Liver (tissue), 9 donors: ENCODE data around the gene STN1. TPM values are rescaled to one million over a fixed set of nuclear protein-coding genes. Genes with fewer than 3 reads are reported as not detected.
A peak's percentile ranks its signal among the peaks of the same experiment; 100 is the strongest.

ENCODE experiments used
- DNase-seq: peaks from one replicate; pipeline ENCODE4 v3.0.0-alpha.2; 2017; ENCODE audit warnings: low spot score
- H3K27ac ChIP-seq, 2 donors: one replicate each; pipeline ENCODE4 v1.7.0; 2013; ENCODE audit warnings: inconsistent platforms in 2 of 2, low read length in 2 of 2, control low read depth in 1 of 2, low read depth in 1 of 2, mild to moderate bottlenecking in 1 of 2
- H3K27me3 ChIP-seq, 4 donors: one replicate each; pipeline versions ENCODE4 v1.6.1 to v1.7.0; 2013; ENCODE audit warnings: low read length in 3 of 4, inconsistent platforms in 1 of 4, mild to moderate bottlenecking in 1 of 4, moderate library complexity in 1 of 4; ENCODE audit not compliant: control insufficient read depth in 4 of 4, insufficient read depth in 4 of 4
- H3K36me3 ChIP-seq, 4 donors: one replicate each; pipeline versions ENCODE4 v1.6.1 to v1.7.0; 2013; ENCODE audit warnings: low read length in 3 of 4, mild to moderate bottlenecking in 3 of 4, low read depth in 1 of 4, moderate library complexity in 1 of 4; ENCODE audit not compliant: control insufficient read depth in 4 of 4, insufficient read depth in 3 of 4
- H3K4me1 ChIP-seq, 4 donors: one replicate each; pipeline versions ENCODE4 v1.6.1 to v1.7.0; 2013; ENCODE audit warnings: low read length in 3 of 4, mild to moderate bottlenecking in 3 of 4, moderate library complexity in 1 of 4; ENCODE audit not compliant: control insufficient read depth in 4 of 4, insufficient read depth in 4 of 4
- H3K4me3 ChIP-seq, 3 donors: one replicate each; pipeline versions ENCODE4 v1.6.1 to v1.7.0; 2013; ENCODE audit warnings: low read length in 3 of 3, control low read depth in 1 of 3, low read depth in 1 of 3, mild to moderate bottlenecking in 1 of 3
- H3K9ac ChIP-seq, 2 donors: one replicate each; pipeline ENCODE4 v1.7.0; 2013; ENCODE audit warnings: low read length in 2 of 2, mild to moderate bottlenecking in 2 of 2, moderate library complexity in 2 of 2, control low read depth in 1 of 2, low read depth in 1 of 2
- H3K9me3 ChIP-seq, 4 donors: one replicate each; pipeline versions ENCODE4 v1.6.1 to v1.7.0; 2013; ENCODE audit warnings: low read length in 3 of 4; ENCODE audit not compliant: control insufficient read depth in 4 of 4
- CTCF ChIP-seq: fragments of 150-350 bp; IDR thresholded peaks from 2 replicates; pipeline ENCODE4 v1.5.1; 2017; ENCODE audit warnings: improper control_type of control experiment, low read depth, low read length; ENCODE audit not compliant: missing input control
- EGR1 ChIP-seq, 2 donors: IDR thresholded peaks; 2 replicates each; pipeline ENCODE4 v1.6.1; 2016 to 2018; ENCODE audit warnings: antibody characterized with exemption in 2 of 2, low read depth in 2 of 2
- FOXA1 ChIP-seq: IDR thresholded peaks from 2 replicates; pipeline ENCODE4 v1.6.1; 2016; ENCODE audit warnings: antibody characterized with exemption
- FOXA2 ChIP-seq: IDR thresholded peaks from 2 replicates; pipeline ENCODE4 v1.6.1; 2016; ENCODE audit warnings: antibody characterized with exemption
- GABPA ChIP-seq, 2 donors: IDR thresholded peaks in 1 of 2; conservative IDR thresholded peaks in 1 of 2; 2 replicates each; pipeline ENCODE4 v1.6.1; 2016; ENCODE audit warnings: antibody characterized with exemption in 2 of 2, mild to moderate bottlenecking in 1 of 2, moderate library complexity in 1 of 2
- HNF4A ChIP-seq, 2 donors: conservative IDR thresholded peaks; 2 replicates each; pipeline ENCODE4 v1.6.1; 2016; ENCODE audit warnings: antibody characterized with exemption in 2 of 2, mild to moderate bottlenecking in 2 of 2
- HNF4G ChIP-seq: IDR thresholded peaks from 2 replicates; pipeline ENCODE4 v1.6.1; 2016; ENCODE audit warnings: antibody characterized with exemption
- JUND ChIP-seq, 2 donors: IDR thresholded peaks; 2 replicates each; pipeline ENCODE4 v1.6.1; 2016; ENCODE audit warnings: antibody characterized with exemption in 2 of 2
- NR2F2 ChIP-seq: IDR thresholded peaks from 2 replicates; pipeline ENCODE4 v1.6.1; 2016; ENCODE audit warnings: antibody characterized with exemption
- RAD21 ChIP-seq, 2 donors: IDR thresholded peaks; 2 replicates each; pipeline ENCODE4 v1.6.1; 2016; ENCODE audit warnings: antibody characterized with exemption in 2 of 2, mild to moderate bottlenecking in 2 of 2
- REST ChIP-seq: IDR thresholded peaks from 2 replicates; pipeline ENCODE4 v1.6.1; 2016; ENCODE audit warnings: antibody characterized with exemption, mild to moderate bottlenecking
- RXRA ChIP-seq, 2 donors: IDR thresholded peaks; 2 replicates each; pipeline ENCODE4 v1.6.1; 2017 to 2018; ENCODE audit warnings: antibody characterized with exemption in 2 of 2, mild to moderate bottlenecking in 1 of 2
- SP1 ChIP-seq: IDR thresholded peaks from 2 replicates; pipeline ENCODE4 v1.6.1; 2018; ENCODE audit warnings: antibody characterized with exemption, mild to moderate bottlenecking
- TAF1 ChIP-seq: conservative IDR thresholded peaks from 2 replicates; pipeline ENCODE4 v1.6.1; 2016; ENCODE audit warnings: antibody characterized with exemption, mild to moderate bottlenecking
- YY1 ChIP-seq: IDR thresholded peaks from 2 replicates; pipeline ENCODE4 v1.6.1; 2016; ENCODE audit warnings: antibody characterized with exemption, mild to moderate bottlenecking
- WGBS: extraction: QIAGEN DNeasy Blood & Tissue Kit; methylation state at CpG from one replicate; pipeline ENCODE4 v1.1.7; 2013; 5-methylcytosine and 5-hydroxymethylcytosine counted together
- polyA plus RNA-seq, 2 donors: library from polyadenylated mRNA; stranded (reverse) in 1 of 2; unstranded in 1 of 2; fragments of 200-250 nt in 1 of 2; fragments of >200 nt in 1 of 2; fragmentation: Nextera tagmentation in 1 of 2; extraction: Ambion mirVana in 1 of 2; gene quantifications; one replicate each; pipeline versions ENCODE4 v1.2.1 to v1.2.3, GENCODE V29; 2013 to 2015
- total RNA-seq, 2 donors: library from RNA; depleted of rRNA; stranded (reverse); fragments of >200 nt; gene quantifications; one replicate each; pipeline ENCODE4 v1.2.3, GENCODE V29; 2014
- TF ChIP-seq, protein P1 (sequence below): IDR thresholded peaks from 2 replicates; pipeline ENCODE4 v1.6.1; 2016; ENCODE audit warnings: antibody characterized with exemption
- TF ChIP-seq, protein P2 (sequence below): IDR thresholded peaks from 2 replicates; pipeline ENCODE4 v1.6.1; 2016; ENCODE audit warnings: antibody characterized with exemption
- TF ChIP-seq, protein P3 (sequence below): IDR thresholded peaks from 2 replicates; pipeline ENCODE4 v1.6.1; 2016; ENCODE audit warnings: antibody characterized with exemption
- donor health status: healthy.
- donor health status: healthy.
- donor health status: healthy.
- donor health status: healthy.
- donor health status: healthy.

STN1 gene
- total and polyA plus RNA-seq, 4 donors = 6.9 to 12.9 (median 8.0) TPM

DNA sequence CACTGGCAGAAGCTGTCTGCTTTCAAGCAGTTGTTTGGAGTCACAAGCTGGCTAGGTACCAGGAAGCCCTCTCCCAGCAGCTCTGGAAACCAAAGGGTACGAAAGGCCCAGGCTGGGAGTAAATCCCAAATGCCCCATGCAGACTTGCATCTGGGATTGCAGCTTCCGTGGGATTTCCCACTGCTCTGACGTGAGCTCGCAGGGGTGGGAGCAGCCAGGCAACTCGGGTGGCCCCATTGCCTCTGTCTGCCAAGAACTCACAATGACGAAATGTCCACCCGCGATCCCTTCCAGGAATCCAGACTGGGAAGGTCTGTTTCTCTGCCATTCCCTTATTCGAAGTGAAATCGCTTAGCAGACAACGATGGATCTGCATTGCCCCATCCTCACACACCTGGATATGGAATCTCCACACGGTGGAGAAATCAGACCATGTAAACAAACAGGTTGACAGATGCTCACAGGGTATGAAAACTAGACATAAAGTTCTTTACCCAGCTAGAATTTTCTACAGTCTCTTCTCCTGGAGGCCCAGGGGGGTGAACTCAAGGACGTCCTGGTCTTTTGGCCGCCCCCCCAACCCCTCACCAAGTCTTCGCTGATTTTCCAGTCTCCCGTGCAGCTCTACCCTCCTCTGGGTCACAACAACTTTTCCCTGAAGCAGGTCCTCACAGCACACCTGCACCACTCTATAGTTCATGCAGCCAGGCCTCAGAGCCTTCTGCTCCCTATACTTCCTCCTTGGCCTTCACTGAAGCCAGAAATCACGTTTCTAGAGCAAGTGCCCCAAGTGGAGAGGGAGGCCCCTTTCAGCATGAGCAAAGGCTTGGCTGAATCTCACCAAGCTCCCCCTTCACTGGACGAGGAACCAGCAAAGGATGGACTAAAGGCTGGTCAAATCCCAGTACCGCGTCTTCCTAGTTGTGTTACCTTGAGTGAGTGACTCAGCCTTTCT lies 82.6 kb downstream of the STN1 start (continued):
- TF ChIP-seq NR2F2 (peak; percentile 43), FOXA1 (no peak), SP1 (peak; percentile 75), JUND (IDR thresholded peaks at IDR 0.05) (no peak), RXRA (IDR thresholded peaks at IDR 0.05) (peak; percentile 44 to 76), GABPA (IDR thresholded peaks at IDR 0.05 in 1 of 2, conservative IDR thresholded peaks at IDR 0.05 in 1 of 2) (no peak)

DNA sequence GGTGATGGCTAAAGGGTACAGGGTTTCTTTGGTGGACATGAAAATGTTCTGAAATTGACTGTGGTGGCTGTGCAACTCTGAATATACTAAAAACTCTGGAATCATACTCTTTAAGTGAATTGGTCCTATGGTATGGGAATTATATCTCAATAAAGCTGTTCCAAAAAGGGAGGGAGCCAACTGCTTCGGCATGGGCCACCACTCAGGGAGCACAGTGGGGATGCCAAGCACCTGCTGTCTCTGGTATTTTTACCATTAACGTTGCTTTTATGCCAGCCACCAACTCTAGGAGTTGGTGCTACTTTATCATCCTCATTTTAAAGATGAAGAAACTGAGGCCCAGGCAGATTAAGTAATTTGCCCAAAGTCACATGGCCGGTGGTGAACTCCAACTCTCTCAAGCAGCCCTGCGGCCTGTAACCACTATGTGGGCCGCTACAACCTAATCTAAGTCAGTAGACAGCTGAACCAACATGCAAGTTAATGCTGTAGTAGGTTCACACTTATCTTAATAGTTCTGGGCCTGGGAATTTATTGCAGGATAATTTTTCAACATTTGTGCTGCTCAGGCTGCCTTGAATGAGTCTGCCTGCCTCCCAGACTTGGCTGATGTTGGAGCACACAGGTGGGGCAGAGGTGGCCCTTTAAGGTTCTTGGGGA lies 83.4 kb downstream of the STN1 start:
- peaks cover 10 to 25% (median 19%) of the 10 kb centered on the region in 4 donors for H3K4me1 ChIP-seq
- H3K36me3 ChIP-seq = no peaks in the 10 kb centered on the region
- H3K9me3 ChIP-seq = no peaks in the 10 kb centered on the region
- no peak overlapping the region for H3K4me3 ChIP-seq
- H3K27me3 ChIP-seq = no peaks in the 10 kb centered on the region
- WGBS = 67% methylated on average over 5 of the region's 5 CpGs
- no peak for TF ChIP-seq YY1
- TF ChIP-seq EGR1 (IDR thresholded peaks at IDR 0.05; ENCODE audit: low read depth in 2 of 2) = no peak
- TF ChIP-seq RAD21 (IDR thresholded peaks at IDR 0.05) = no peak
- TF ChIP-seq, protein P1, sequence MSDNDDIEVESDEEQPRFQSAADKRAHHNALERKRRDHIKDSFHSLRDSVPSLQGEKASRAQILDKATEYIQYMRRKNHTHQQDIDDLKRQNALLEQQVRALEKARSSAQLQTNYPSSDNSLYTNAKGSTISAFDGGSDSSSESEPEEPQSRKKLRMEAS = no peak
- peak overlapping the region; percentile 37 to 65 for H3K27ac ChIP-seq
- no peak for DNase-seq
- no peak overlapping the region for H3K9ac ChIP-seq

- H3K9me3 ChIP-seq = no peaks in the 10 kb centered on the region
- TF ChIP-seq EGR1 (IDR thresholded peaks at IDR 0.05; ENCODE audit: low read depth in 2 of 2) (peak in 1 of 2 donors; percentile 64), TAF1 (no peak), JUND (IDR thresholded peaks at IDR 0.05) (peak in 1 of 2 donors; percentile 29), RXRA (IDR thresholded peaks at IDR 0.05) (peak; percentile 45 to 69), GABPA (IDR thresholded peaks at IDR 0.05 in 1 of 2, conservative IDR thresholded peaks at IDR 0.05 in 1 of 2) (no peak), FOXA1 (no peak), YY1 (peak; percentile 47), RAD21 (IDR thresholded peaks at IDR 0.05) (peak; percentile 23 to 53), FOXA2 (no peak), REST (no peak), HNF4G (no peak), CTCF (no peak), HNF4A (conservative IDR thresholded peaks at IDR 0.05) (peak; percentile 23 to 54), SP1 (peak; percentile 67), NR2F2 (peak; percentile 56)
- TF ChIP-seq, protein P1 = peak; percentile 87
- TF ChIP-seq, protein P2, sequence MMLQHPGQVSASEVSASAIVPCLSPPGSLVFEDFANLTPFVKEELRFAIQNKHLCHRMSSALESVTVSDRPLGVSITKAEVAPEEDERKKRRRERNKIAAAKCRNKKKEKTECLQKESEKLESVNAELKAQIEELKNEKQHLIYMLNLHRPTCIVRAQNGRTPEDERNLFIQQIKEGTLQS = peak; percentile 32
- TF ChIP-seq, protein P3, sequence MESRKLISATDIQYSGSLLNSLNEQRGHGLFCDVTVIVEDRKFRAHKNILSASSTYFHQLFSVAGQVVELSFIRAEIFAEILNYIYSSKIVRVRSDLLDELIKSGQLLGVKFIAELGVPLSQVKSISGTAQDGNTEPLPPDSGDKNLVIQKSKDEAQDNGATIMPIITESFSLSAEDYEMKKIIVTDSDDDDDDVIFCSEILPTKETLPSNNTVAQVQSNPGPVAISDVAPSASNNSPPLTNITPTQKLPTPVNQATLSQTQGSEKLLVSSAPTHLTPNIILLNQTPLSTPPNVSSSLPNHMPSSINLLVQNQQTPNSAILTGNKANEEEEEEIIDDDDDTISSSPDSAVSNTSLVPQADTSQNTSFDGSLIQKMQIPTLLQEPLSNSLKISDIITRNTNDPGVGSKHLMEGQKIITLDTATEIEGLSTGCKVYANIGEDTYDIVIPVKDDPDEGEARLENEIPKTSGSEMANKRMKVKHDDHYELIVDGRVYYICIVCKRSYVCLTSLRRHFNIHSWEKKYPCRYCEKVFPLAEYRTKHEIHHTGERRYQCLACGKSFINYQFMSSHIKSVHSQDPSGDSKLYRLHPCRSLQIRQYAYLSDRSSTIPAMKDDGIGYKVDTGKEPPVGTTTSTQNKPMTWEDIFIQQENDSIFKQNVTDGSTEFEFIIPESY = no peak
- H3K27me3 ChIP-seq = no peaks in the 10 kb centered on the region
- no peak overlapping the region for H3K9ac ChIP-seq
- 38% methylated on average over 5 of the region's 5 CpGs for WGBS
- DNase-seq = peak; percentile 59
- no peak overlapping the region for H3K4me3 ChIP-seq
- H3K27ac ChIP-seq = peak overlapping the region; percentile 37 to 65
- H3K36me3 ChIP-seq = no peaks in the 10 kb centered on the region
- H3K4me1 ChIP-seq = peaks cover 10 to 25% (median 19%) of the 10 kb centered on the region in 4 donors
These were observed 84.1 kb downstream of the STN1 start for GRCh38 chr10:103833731-103834365.
